Stimulated activated CD4-positive, alpha-beta T cell treated with anti-CD3 and anti-CD28 coated beads, Interleukin-4, amount 100 ng/mL, for 48 hours (primary cell): ENCODE results near the gene TMEM132E.

ENCODE experiments used
- DNase-seq, 2 donors: peaks; one replicate each; pipeline ENCODE4 v3.0.0-alpha.2; 2020; ENCODE audit warnings: low read depth in 2 of 2

TMEM132E gene

DNA sequence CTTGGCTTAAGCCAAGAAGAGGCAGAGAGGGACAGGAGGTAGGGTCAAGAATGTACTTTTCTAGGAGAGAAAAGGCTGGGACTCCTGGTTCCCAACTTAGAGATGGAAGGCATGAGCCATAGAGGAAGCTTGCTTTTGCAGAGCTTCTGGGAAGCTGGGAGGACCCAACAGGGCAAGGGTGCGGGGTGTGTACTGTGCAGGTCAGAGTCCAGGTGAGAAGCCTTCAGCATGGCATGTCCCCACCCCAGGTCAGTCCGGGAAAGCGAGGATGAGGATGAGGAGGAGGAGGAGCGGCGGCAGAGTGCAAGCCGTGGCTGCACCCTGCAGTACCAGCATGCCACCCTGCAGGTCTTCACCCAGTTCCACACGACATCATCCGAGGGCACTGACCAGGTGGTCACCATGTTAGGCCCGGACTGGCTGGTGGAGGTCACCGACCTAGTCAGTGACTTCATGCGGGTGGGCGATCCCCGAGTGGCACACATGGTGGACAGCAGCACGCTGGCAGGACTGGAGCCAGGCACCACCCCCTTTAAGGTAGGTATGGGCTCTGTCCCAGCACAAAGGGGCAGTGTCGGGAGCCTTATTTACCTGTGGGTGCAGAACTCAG is 55.3 kb downstream of the TMEM132E start:
- no peak for DNase-seq

DNA sequence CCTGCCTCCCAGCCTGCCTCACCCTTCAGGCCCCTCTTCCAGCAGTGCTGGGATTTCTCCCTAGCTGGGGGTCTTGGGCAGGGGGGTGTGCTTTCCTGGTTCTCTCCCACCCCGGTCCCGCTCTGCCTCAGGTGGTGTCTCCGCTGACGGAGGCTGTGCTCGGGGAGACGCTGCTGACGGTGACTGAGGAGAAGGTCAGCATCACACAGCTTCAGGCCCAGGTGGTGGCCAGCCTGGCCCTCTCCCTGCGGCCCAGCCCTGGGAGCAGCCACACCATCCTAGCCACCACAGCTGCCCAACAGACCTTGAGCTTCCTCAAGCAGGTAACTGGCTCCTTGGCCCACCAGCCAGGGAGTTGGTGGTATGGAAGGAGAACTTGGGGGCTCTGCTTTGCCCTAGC is 56.5 kb downstream of the TMEM132E start:
- DNase-seq = no peak

DNA sequence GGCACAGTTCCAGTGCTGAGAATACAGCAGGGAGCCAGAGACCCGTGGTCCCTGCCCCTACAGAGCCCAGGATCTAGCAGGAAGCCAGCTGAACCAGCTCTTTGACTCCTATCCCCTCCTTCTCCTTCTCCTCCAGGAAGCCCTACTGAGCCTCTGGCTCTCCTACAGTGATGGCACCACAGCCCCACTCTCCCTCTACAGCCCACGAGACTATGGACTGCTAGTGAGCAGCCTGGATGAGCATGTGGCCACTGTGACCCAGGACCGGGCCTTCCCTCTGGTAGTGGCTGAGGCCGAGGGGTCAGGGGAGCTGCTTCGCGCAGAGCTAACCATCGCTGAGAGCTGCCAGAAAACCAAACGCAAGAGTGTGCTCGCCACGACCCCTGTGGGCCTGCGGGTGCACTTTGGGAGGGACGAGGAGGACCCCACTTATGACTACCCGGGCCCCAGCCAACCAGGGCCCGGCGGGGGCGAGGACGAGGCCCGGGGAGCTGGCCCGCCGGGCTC is 57.7 kb downstream of the TMEM132E start:
- no peak for DNase-seq

DNA sequence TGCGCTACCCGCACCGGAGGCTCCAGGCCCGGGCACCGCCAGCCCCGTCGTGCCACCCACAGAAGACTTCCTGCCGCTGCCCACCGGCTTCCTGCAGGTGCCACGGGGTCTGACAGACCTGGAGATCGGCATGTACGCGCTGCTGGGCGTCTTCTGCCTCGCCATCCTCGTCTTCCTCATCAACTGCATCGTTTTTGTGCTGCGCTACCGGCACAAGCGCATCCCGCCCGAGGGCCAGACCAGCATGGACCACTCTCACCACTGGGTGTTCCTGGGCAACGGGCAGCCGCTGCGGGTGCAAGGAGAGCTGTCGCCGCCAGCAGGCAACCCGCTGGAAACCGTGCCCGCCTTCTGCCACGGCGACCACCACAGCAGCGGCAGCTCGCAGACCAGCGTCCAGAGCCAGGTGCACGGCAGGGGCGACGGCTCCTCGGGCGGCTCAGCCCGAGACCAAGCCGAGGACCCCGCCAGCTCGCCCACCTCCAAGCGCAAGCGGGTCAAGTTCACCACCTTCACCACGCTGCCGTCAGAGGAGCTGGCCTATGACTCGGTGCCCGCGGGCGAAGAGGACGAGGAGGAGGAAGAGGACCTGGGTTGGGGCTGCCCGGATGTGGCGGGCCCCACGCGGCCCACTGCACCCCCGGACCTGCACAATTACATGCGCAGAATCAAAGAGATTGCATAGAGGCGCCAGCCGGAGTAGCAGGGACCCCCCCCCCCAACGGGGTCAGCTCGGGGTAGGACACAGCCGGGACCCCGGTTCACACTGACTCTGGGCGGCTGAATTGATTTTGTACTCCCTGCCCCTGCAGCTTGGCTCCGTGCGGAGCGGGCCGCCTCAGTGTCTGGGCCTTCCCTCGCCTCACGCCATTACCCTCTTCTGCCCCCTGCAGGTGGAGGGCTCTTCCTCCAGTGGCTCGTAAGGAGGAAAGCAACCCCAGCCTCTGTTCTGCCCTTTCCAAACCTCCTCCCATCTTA is 58.5 kb downstream of the TMEM132E start:
- peak; percentile 74 to 79 for DNase-seq

GRCh38 chr17:34638526-34639260 is 59.3 kb downstream of the TMEM132E start:
- DNase-seq = no peak

- no peak for DNase-seq
Observed at GRCh38 chr17:34639706-34640425, 60.5 kb downstream of the TMEM132E start.

GRCh38 chr17:34641368-34641767 is 62.0 kb downstream of the TMEM132E start:
- no peak for DNase-seq

- DNase-seq = no peak
Observed at GRCh38 chr17:34644941-34645550, 65.7 kb downstream of the TMEM132E start.

DNA sequence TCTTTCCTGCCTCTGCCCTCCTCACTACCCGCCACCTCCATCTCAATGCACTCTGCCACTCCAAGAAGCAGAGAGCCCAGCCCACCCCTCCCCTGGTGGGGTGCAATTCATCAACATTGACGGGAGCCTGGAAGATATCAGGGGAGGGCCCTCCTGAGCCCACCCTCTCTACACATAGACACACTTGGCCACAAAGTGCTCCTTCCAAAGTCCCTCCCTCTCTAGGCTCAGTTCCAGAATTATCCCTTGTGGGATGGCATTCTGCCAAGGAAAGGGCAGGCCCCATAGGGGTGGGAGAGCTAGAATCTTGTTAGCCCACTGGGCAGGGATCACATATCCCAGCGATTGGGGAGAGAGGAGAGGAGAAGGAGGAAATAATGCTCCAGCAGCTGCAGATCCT is 66.2 kb downstream of the TMEM132E start:
- DNase-seq = no peak

DNA sequence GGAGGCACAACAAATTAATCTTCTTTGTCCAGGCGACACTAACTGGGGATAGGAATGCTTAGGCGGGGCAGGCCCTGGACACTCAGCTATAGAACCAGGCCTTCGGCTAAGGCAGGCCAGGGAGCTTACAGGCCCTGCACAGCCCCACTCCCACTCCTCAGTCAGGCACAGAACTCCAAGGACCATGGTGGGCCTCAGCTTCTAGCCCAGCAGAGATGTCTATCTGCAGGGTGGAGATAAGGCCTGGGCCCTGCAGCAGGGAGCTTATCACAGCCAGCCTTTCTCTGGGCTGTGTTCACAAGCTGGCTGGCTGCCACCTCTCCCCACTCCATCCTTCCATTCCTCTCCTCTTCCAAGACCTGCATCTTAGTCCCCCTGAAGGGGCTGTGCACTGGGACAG is 68.1 kb downstream of the TMEM132E start:
- DNase-seq = no peak

DNA sequence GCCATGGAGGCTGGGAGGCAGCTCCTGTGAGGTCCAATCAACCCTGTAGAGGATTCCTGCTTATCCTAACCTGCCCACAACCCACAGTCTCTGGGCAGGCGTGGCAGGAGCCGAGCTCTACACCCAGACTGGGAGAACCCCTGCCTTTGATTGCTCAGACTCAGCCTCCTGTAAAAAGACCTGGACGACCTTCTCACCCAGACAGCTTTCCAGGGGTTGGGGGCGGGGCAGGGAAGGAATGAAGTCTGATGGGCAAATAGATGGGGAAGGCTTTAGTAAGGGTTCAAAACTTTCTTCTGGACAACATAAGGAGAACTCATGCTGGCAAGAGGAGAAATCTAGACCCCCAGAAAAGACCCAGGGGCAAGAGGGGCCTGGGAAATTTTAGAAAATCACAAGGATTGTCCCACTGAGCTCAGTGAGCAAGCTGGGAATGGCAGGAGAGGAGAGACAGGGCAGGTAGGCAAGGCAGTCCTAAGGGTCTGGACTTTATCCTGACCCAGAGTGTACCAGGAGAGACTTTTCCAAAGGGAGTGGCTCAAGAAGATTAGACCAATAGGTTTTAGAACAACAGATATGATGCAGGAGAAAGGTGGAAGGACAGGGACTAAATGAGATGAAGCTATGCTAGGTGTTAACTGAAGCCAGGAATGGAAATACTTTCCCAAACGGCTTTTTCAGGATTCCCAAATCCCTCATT is 70.8 kb downstream of the TMEM132E start:
- no peak for DNase-seq

DNA sequence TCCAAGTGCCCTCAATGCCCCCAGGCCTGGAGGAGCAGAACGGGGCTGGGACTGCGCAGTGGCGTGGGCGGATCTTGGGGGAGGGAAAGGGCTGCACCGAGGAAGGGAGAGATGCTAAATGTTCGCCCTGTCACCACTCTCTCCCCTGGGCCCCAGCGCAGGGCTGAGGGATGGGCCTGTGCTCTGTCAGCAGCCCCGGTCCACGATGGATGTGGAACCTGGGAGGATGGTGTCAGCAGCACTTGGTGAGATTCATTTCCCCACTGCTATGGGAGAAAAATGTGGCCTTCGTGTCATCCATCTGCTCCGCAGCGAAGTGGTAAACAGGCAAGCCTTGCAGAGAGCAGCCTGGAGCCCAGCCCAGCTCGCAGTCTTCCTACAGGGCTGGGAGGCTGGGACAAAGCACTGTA is 72.0 kb downstream of the TMEM132E start:
- DNase-seq = no peak

DNA sequence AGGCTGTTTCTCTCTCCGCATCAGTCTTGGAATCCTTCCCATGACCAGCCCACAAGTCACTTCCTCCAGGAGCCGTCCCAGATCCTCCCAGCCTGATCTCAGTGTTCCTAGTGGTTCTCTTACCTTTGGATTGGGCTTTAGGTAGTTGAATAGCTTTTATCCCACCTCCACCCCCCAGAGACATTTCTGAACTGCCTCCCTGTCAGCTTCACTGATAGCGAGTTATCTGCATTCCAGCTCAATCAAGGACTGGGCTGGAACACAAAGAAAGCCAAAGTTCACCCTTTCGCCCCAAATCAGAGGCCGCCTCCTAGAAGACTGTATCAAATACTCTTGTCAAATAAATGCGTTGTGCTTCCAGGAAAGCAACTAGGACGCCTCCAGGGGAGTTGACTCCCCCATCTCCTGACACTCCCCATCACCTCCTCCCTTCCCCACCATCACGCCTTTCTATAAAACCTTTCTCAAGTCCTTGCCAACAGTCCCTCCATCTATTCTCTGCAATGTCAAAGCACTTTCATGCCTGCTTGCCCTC is 72.7 kb downstream of the TMEM132E start:
- no peak for DNase-seq

- no peak for DNase-seq
Observed at GRCh38 chr17:34653511-34653910, 74.1 kb downstream of the TMEM132E start.

DNA sequence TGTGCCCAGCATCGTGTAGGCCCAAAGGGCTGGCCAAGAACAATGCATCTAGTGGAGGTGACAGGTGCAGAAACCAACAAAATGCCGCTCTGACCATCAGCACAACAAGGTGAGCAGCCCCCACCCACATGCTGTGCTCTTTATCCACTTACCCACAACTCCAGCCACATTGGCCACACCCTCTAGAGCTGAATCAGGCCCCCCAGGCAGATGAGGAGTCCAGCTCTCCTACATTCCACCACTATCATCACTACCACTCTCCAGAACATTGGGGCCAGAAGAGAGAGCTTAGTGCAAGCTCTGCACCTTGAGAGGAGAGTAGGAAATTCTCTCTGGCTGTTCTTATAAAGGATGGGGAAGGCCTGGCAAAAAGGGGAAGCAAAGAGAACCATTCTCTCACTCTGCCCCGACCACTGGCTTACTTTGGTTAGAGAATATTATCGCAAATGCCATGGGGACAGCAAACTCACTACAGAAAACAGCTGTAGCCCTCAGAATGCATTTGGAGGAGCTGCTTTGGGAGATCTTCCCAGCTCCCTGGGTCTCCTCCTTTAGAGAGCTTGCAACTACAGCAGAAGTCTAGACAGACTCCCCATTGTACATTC is 75.0 kb downstream of the TMEM132E start:
- DNase-seq = no peak

GRCh38 chr17:34654881-34655276 is 75.5 kb downstream of the TMEM132E start:
- DNase-seq = no peak

DNA sequence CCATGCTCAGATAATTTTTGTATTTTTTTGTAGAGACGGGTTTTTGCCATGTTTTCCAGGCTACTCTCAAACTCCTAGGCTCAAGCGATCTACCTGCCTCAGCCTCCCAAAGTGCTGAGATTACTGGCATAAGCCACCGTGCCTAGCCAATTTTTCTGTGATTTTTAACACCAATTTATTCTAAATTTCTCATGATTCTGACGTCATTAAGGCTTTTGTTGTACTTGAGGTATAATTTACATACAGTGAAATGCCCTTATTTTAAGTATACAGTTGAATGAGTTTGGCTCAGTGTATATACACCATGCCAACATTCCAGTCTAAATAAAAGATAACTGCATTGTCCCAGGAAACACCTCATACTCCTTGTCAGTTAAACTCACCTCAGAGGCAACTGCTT is 77.4 kb downstream of the TMEM132E start:
- no peak for DNase-seq

DNA sequence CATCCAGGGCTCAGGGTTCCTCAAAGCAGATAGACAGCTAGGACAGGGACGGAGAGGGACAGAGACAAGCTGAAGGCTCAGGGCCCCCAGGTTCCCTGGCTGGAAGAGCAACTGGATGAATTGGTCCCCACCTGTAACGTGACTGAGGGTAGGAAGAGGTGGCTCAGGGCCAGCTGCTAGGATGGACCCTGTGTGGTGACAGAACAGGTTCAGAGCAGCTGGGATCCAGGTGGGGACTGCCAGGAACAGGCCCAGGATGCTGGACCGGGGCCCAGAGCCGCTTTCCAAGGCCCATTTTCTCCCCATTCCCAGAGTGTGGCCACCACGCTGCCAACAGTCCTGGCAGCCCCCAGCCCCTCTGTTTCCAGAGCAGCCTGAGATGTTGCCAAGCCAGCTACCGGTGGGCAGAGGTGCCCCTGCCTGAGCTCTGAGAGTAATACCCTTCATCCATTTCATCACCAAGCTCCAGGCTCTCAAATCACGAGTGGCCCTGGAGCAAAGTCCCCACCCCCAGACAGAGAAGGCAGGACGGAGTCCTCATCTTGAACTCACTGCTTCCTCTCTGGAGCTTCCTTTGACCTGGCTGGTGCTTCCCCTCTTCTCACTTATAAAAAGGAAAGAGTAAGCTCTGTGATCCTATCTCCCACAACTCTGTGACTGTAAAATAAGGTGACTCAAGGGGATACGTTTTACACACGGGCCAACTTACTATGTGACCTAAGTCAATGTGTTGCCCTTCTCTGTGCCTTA is 79.6 kb downstream of the TMEM132E start:
- DNase-seq = no peak

- no peak for DNase-seq
Observed at GRCh38 chr17:34663714-34664113, 84.3 kb downstream of the TMEM132E start.
